HG03159 (cell line): ENCODE data around the gene PGAP1.

Experiments
- ATAC-seq: cut with Tn5 transposase; IDR thresholded peaks from one replicate; pipeline ENCODE4 v1.9.1; 2021; ENCODE audit warnings: mild to moderate bottlenecking, moderate library complexity; ENCODE audit not compliant: unreplicated experiment

The PGAP1 gene

DNA sequence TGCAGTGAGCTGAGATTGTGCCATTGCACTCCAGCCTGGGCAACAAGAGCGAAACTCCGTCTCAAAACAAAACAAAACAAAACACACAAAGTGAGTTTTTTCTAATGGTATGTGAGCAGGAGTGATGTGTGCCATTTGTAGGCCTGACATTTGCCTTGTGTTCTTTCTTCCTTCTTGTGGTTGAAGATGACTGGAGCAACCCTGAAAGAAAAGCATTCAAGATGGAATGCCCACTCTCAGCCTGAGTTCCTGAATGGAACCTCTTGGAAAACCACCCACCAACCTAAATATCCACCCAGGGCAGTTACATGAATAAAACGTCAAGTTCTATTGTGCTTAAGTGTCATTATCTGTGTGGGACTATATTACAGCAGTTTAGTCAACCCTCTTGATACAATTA is 26.5 kb downstream of the PGAP1 start:
- no peak for ATAC-seq

DNA sequence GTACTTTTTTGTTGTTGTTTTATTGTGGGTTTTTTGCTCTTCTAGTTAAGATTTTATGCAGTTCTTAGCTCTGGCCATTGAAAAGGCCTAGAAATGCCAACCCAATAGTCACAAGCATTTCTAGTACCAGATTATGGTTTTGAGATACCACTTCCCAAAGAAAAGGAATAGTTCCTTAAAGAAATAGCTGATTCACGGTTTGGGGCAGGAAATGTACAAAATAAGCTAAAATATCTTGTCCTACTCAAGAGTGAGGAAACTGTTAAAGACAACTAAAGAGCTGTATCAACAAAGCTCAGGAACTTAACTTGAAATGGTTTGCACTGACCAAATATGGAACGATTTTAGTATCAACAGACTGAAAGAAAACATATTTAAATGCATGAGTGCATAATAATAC is 35.4 kb downstream of the PGAP1 start:
- ATAC-seq, result no peak

DNA sequence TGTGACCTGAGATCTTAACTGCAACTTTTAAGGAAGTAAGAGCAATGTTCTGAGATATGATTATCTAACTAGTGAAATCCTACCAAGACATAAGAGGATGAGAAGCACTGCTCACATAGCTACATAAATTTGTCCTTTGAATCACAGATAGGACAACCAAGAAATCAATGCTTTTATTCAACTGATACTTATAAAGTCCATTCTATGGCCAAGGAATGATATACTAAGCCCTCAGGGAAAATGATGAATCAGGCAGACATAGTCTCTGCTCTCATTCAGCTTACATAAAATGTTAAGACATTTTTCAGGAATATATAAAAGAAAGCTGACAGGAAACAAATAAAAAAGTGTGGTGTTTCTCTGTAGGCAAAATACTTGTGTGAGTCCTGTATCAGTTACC is 39.1 kb downstream of the PGAP1 start:
- no peak for ATAC-seq

DNA sequence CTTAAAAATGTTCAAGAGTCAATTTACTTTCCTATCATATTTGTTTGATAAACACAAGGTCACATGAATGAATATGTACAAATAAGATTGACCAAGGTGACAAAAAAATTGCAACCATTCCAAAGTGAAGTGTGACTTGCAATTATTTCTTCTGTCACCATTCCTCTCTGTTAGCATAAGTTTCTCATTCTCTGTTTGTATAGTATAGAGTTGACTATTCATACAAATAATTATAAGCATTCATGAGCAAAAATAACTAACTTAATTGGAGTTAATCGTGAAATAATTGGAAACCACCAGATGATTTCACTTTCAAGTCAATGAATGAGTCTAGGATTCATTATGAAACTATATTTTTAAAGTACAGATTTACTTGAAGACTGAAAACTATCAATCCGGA is 42.1 kb downstream of the PGAP1 start:
- ATAC-seq, result no peak

DNA sequence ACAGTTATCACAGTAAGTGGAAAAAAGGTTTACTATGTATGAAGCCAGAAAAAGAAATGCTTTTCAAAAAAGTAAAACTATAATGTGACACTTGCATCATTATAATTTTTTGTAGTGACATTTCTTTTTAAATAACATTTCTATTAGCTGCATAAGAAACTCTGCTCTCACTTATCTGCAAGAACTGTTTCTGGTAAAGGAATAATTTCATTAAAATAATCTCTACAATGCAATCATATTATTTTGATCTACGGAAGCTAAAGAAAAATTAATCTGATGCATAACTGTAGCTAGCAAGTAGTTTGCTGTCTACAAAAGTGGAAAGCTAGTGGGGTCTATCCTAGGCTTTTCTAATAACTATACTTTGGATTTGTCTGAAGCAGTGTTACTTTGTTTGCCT is 50.1 kb downstream of the PGAP1 start:
- ATAC-seq, result no peak

DNA sequence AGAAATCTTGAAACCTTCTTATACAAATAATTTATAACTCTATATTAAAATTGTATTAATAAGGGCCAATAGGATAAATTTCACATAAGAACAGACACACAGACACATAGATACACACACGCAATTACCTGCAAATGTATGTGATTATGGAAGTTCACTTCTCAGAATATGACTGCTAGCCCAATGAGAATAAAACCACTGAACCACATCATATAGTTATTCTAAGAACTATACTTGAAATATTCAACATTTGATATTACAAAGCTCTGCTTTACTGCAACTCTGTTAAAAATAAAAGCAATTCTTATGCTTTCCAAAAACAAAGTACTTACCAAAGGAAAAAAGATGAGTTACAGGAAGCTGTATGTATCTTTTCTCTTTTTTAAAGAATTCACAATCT is 51.1 kb downstream of the PGAP1 start:
- ATAC-seq, result no peak

DNA sequence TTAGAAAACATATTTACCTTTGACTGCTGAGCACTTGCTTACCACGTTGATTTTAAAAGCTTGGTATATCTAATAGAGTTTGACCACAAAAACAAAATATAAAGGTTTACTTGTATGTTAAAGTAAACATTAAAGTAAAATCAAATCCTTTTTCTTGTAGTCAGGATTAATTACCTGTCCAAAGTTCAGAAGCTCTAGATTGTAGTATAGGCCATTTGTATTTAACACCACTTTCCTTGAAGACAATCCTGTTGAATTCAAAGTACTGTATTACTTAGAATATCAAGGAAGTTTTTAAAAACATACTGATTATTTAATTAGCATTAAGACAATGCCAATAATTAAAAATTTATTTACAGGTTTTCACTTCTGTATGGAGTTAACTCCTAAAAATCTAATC is 53.0 kb downstream of the PGAP1 start:
- no peak for ATAC-seq

DNA sequence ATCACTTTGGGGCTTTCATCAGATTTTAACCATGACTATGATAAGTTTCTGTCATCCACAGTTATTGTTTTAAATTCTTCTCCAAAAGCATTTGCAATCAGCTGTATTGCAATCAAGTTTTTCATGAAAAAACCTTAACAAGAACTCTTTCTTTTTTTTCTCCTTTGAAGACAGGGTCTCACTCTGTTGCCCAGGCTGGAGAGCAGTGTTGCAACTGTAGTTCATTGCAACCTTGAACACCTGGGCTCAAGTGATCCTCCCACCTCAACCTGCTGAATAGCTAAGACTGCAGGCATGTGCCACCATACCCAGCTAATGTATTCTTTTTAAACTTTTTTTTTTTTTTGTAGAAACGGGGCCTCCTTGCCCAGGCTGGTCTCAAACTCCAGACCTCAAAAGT is 71.9 kb downstream of the PGAP1 start:
- no peak for ATAC-seq

DNA sequence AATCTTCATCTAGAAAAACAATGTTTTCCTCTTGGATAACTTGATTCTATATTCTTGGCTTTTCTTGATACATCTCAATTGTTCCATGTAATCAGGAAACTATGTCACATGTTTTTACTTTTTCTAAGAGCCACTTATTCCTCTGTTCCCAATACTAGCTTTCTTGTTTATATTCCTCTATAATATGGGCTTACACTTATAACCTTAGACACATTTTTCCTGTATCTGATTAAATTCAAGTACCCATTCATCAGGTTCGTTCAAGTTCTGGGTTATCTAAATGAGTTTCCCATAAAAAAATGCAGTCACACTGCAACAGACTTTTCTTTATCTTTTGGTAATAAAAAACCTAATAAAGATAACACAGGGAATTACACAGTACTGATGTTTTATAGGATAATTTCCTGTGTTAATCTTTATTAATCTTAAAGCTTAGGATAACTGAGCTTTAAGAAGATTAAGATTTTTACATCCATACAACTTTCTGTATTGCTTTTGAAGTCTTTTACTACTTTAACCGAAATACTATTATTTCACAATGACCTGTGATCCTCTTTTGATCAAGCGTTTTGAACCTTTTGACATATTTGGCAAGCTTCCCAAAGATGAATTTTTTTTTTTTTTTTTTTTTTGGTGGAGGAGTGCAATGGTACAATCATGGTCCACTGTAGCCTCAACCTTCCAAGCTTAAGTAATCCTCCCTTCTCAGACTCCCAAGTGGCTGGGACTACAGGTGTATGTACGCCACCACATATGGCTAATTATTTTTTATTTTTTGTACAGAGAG is 73.0 kb downstream of the PGAP1 start:
- ATAC-seq, result no peak

DNA sequence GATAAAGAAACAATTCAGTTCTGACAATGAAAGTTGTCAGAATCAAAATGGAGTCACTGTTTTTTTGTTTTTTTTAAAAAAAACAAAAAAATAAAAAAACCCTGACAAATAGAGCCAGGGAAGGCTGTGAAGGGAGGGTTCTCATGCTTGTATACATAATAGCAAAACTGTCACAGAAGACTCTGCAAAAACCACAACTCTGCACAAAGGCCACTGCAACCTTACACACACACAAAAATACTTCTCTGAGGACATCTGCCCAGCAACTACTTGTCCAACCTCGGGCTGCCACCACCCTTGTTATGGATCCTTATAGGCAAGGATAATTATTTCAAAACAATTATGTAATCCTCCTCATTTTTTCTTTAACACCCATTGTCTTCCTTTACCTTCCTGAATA is 75.4 kb downstream of the PGAP1 start:
- no peak for ATAC-seq

DNA sequence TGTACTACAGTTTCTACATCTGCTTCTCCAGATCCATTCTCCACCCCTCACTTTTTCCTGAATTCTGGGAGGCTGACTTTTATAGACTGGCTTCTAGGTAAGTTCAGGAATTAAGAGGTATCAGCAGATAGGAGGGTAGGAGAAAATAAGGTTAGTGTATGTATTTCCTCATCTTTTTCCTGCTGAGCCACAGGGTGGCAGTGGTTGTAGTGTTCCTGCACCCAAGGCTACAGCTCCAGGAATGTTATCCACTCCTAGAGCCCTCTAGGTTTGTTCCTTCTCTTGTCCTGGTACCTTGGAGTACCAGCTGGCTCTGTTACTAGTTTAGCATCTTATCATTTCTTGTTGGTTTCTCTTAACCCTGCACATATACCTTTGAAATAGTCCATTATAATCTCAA is 76.6 kb downstream of the PGAP1 start:
- no peak for ATAC-seq

DNA sequence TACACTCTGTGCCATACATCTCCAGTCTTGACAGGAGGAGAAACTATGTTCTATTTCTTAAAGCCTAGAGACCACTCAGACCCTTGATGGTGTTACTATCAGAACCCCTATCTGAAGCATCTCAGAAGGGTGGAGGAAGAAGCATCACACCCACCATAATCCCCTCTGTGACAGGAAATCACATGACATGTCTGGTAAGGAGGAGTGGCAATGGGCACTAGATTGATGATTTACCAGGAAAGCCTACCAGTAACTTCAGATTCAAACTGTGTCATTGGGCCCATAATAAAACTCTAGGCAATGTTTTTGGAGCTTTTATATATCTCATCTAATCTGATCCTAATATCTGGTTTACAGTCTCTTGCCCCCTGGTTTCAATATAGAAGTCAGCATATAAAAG is 80.2 kb downstream of the PGAP1 start:
- ATAC-seq, result no peak

DNA sequence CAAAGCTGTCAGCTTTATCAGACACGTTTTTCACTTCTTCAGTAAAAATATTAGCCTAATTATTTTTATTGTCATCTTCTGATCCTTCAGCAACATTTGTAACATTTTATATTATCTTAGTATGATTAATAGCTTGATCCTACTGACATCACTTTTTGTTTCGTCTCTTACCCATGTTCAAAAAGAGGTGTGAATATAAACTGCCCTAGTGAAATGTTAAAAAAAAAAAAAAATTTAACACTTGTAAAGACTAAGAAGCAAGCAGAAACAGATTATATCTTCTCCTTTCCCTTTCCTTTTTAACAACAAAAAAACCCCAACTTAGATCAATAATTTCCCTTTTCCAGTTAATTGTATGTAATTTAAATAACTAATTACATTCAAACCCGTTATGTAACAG is 81.1 kb downstream of the PGAP1 start:
- no peak for ATAC-seq

DNA sequence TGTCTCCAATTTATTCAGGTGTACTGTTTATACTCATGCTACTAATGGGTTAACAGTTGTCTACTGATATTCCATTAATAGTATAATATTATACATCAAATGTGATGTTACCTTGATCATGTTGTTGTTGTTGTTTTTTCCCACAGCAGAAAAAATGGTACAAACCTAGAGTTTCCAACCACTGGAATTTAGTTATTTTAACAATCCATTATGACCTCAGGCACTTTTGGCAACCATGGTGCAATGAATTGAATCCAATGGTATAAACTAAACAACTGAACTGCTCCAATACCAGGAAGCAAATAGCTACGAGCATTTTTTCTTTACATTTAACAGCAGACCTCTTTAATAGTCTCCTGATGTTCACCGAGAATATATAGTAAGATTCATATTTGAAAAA is 86.3 kb downstream of the PGAP1 start:
- no peak for ATAC-seq

DNA sequence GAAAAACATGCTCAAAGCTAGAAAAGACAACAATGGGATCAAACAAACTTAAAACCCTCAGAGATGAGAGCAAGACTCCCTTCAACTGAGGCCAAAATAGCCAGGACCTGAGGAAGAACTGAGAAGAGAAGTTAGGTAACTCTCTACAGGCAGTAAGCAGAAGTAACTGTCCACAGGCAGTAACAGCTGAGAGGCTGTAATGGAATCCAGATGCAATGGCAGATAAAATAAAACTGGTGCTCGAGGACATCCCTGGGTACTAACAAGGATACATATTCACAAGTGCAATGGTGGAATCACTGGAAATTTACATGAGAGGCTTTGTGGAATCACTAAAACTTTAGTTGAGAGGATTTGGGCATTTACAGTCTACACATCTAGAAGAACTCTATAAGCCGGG is 86.9 kb downstream of the PGAP1 start:
- no peak for ATAC-seq

DNA sequence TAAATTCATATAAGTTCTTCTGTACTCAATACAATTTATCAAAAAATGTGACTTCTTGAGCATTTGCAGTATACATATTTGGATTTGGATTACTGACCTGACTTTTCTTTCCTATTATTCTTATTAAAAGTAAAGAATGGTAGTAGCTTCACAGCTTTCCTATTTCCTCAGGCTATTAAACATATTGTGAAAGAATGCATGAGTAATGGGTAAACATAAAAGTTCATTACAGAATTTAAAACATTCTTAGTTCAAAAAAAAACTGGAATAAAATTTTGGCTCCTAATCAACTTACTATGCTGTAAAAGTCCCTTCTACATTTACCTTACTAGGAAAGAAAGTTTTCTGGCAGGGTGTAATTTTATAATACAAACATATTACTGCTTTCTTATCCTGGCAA is 90.1 kb downstream of the PGAP1 start:
- no peak for ATAC-seq

DNA sequence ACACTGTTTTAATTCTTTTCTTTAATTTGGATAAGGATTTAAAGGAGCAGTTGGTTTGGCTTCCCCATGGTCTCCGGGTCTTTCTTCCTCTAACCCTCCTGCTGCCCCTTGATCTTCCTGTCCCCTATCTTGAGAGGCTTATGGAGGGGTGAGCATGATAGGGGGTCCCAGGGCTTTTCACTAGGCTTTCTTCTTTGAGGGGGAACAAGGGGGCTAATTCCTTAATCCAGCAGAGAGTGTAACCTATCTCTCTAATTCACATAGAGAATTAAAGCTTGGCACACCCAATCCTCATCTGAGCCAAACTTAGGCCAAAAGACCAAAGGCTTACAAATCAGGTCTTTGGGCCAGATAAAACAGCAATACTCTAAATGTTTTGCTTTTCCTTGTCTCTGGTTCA is 95.8 kb downstream of the PGAP1 start:
- no peak for ATAC-seq

DNA sequence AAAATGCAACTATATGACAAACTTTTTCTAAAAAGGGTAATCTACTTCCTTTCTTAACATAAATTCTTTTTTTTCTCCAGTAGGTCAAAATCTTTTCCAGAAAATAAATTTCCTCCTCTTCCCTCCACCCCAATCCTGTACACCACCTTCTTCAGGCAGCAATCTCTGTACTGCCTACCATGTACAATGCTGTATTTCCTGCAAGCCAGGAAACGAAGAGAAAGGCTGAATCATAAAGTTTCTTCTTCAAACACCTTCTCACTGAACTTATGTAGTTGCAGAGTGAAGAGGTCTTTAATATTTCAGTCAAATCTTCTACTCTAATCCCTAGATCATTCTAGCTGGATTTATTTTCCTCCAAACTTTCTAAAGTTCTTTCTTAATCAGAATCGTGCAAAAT is 99.2 kb downstream of the PGAP1 start:
- no peak for ATAC-seq

DNA sequence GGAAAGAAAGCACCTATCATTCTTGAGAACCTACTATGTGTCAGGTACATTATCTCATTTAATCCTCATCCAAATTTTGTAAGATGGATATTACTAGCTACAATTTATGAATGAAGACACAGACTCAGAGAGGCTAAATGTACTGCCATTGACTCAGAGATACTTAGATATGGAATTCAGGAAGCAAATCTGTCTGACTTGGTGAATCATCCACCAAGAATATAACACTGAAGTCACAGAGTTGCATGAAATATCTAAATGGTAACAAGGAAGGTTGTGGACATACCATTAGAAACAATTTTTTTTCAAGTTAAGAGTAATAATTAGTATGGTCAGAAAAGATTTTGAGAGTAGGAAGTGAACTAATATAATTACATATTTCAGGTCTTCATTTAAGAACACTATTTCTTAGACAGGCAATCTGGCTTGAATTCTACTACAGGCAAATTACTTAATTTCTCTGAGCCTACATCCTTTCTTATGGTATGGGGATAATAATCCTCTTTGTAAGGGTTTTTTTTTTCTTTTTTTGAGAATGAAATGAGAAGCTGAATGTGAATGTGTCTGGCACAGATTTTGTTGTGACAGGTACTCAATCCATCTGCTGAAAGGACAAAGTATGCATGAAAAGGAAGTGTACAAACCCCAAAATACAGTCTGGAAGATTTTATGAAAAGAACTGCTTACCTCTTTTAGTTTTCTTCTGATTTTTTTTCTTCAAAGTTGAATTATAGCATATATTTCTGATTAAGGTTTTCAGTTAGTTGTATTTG is 102.6 kb downstream of the PGAP1 start:
- no peak for ATAC-seq

DNA sequence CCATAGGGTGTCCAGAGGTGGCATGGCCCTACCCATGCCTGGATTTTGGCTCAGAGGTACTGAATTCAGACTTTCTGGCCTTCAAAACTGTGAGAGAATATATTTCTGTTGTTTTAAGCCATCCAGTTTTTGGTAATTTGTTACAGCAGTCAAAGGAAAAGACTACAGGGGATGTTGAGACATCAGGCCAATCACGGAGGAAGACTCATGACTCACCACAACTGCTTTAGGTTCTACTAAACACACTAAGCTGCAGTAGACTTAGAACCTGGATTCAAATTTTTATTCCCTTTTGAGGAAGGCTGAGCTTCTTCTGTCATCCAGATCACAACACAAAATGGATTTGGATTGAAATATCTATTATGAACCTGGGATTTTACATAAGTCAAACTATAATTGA is 105.3 kb downstream of the PGAP1 start:
- ATAC-seq, result no peak

DNA sequence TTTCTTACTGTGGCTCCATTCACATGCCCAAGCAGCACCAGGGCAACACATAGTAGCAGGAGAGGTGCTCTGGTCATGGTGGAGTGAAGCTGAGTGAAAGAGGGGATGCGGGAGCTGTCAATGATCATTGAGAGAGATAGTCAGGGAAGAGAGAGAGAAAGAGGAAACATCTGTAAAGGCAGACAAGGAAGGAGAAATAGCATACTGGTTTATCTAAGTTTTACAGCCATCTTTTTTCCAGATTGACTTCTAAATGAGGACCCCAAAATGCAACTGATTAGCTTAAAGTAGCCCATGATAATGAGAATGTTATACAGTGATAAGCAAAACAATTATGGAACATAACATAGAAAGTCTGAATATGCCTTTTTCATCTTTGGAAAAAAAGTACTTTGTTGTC is 117.2 kb downstream of the PGAP1 start, which contains the start of gene C2orf66:
TSS of gene C2orf66 (minus strand) at position 96 of the 400 bp plus-strand sequence. CDS start at position 77, 19 bp downstream.
- ATAC-seq, result no peak

DNA sequence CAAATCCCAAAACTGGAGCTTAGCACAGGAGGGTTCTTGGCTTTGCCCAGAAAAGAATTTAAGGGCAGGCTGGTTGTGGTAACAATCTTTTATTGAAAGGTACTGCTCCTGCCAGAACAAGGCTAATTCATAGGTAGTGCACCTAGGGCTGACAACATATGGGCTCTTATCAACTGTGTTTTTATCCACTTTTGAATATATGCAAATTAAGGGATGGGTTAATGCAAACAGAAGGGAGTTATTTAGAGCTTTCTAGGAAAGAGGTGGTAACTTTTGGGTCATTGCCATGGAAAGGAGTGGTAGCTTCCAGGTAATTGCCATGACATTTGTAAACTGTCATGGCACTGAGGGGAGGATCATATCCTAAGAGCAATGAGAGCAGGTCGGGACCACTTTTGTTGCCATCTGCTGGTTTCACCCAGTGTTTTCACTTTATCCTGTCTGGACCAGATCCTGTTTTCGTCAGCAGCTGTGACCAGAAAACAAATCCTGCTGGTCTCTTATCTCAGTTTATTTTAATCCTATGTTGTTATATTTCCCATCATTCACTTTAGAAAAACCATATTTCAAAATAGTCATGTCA is 118.3 kb downstream of the PGAP1 start:
- no peak for ATAC-seq
